HG03066 (cell line): ENCODE results near the gene FRZB.
"Not testable (repeated sequence)": the region's sequence is repeated elsewhere in the genome, so short reads cannot be mapped to it uniquely, and the experiment has no call there.

Experiments used
- ATAC-seq: cut with Tn5 transposase; IDR thresholded peaks from one replicate; pipeline ENCODE4 v1.9.1; 2021; ENCODE audit warnings: low read depth; ENCODE audit not compliant: unreplicated experiment

FRZB gene

DNA sequence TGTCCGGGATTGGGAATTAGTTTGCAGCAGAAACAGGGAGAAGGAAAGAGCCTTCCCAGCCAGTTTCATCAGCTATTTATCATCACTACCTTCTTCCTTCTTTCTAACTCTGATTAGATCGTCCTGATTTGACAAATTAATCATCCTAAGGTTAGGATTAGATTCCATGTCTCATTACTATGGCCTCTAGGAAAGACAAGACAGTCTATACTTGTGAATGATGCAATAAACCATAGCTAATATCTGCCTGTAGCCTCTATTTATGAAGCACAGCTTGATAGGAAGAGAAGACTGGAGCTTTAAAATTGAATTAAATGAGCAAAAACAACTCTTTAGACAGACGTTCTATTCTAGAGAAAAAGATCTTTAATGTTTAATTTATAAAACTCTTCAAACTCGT lies 25.2 kb upstream of the FRZB start:
- no peak for ATAC-seq

DNA sequence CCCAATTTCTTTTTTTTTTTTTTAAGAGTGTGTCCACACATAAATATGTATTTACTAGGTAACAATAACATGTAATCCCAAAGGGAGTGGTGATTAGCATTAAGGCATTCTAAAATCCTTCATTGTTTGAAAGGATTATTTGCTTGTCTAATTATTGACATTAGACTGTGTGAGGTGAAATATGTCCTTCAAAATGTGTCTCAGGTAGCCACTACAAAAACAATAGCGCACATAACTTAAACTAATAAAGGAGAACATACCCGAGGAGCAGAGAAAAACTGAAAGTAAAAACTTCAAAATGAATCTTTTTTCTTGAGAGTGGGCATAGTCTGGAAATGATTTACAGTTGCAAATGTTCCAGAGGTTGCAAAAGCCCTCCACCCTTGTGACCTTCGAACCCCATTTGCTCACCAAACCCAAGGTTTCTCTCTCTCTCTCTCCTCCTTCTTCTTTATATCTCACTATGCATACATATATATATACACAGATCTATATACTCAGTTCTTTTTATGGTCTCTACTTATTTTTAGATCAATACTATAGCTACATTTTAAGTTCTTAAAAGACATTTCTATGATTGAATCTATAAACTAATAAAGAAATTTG lies 24.4 kb upstream of the FRZB start:
- ATAC-seq, result no peak

DNA sequence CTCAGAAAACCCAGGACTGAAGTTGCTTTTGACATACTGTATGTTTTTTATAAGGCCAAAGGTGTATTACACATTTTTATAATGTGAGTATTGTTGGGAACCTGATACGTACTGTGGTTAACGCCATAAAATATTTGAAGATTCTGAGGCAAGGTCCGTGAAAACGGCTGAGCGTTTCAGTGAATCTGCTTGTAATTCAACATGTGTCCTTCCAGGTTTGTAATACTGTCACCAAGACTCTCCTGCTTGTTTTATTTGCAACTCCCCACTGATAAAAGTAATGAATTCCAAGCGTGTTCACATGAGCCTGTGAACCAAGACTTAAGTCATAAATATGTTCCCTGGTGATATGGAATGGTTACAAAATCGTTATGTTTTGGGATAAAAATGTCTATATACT lies 23.9 kb upstream of the FRZB start:
- ATAC-seq, result no peak

DNA sequence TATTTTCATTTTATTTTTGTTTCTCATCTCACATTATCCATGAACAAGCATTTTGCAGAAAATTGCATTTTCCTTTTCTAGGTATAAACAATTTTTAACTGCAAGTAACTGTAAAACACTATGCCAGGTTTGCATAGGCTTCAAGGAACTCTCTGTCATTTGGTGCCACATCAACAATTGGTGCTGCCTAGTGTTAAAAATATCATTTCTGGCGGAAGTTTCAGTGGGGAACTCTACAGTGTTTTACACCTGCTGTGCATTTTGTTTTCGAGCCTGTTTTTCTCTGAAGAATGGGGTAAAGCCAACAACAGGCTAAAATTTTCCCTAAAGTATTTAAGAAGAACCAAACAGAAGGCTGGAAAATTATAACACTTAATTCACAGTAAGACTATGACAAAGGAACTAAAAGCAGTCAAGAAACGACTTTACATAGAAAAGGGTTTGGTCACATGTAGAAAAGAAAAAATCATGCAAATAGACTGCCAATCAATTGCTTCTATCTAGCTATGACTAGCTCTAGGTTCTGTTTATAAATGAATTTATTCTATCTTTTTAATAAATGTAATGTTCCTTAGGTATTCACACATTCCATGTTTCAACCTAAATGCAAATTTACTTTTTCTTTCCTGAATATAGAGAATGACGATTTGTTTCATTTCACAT lies 21.4 kb upstream of the FRZB start:
- no peak for ATAC-seq

DNA sequence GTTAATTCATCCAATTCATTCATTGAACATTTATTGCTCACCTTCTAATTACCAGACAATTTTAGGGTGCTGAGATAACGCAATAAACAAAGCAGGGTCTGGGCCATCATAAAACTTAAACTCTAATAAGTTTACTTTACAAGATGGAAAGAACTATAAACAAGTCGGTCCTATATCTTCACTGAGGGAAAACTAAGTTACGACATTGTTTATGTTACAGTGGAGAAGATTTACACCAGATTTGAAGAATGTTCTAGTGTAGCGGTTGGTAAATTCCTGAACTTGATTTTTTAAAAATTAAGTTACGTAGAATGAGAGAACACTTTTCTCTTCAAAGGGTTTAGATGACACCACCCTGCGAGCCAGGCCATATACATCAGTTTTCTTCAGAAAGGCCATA lies 20.7 kb upstream of the FRZB start:
- no peak for ATAC-seq

DNA sequence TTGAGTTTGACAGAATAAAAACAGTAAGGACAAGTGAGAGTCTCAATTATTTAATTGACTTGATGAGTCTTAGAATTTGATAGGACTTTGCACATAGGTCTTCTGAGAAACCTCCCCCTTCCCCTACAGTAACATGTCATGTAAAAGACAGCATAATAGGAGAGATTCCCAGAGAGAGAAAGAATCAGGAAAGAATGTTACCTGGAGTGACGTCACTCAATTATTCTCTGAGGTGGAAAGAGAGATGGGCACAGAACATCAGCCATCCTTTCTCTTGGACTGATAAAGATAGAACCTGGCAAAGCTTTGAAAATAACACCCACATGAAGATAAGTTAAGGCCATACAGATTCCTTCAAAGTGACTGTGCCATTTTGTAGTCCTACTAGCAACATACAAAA lies 19.3 kb upstream of the FRZB start:
- ATAC-seq, result no peak

DNA sequence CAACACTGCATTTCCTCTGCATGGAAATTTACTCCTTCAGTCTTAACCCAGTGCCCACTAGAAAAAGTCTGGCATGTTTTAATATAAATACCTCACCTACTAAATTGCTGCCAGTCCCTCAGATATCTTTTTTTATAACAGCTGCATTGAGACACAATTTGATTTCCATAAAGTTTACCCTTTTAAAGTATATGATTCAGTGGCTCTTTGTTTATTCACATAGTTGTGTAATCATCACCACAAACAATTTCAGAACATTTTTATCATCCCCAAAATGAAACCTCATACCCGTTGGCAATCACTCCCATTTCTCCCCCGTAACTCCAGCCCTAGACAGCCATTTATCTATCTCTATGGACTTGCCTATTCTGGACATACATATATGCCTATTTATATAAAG lies 17.0 kb upstream of the FRZB start:
- ATAC-seq, result no peak

DNA sequence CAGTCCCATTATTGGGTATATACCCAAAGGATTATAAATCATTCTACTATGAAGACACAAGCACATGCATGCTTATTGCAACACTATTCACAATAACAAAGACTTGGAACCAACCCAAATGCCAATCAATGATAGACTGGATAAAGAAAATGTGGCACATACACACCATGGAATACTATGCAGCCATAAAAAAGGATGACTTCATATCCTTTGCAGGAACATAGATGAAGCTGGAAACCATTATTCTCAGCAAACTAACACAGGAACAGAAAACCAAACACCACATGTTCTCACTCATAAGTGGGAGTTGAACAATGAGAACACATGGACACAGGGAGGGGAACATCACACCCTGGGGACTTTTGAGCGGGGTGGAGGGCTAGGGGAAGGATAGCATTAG lies 13.7 kb upstream of the FRZB start:
- not testable (repeated sequence) for ATAC-seq

DNA sequence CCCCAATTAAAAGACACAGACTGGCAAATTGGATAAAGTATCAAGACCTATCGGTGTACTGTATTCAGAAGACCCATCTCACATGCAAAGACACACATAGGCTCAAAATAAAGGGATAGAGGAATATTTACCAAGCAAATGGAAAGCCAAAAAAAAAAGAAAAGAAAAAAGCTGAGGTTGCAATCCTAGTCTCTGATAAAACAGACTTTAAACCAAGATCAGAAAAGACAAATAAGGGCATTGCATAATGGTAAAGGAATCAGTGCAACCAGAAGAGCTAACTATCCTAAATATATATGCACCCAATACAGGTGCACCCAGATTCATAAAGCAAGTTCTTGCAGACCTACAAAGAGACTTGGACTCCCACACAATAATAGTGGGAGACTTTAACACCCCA lies 10.2 kb upstream of the FRZB start:
- not testable (repeated sequence) for ATAC-seq

DNA sequence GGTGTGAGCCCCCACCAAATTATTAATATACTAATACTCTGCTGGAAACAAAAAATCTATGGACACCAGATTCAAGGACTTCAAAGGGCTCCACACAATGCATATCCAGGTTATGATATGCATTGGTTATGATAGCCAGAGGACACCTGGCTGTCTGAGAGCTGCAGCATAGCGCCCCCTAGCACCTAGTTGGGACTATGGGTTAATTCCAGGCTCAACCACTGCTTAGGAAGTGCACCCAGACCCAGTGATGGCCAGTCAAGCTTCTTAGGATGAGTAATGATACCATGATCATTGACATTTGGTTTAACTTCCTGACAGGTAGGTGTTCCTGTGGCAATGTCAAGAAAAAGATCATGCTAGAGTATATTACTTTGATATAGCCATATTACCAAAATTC lies 3.8 kb upstream of the FRZB start:
- no peak for ATAC-seq

DNA sequence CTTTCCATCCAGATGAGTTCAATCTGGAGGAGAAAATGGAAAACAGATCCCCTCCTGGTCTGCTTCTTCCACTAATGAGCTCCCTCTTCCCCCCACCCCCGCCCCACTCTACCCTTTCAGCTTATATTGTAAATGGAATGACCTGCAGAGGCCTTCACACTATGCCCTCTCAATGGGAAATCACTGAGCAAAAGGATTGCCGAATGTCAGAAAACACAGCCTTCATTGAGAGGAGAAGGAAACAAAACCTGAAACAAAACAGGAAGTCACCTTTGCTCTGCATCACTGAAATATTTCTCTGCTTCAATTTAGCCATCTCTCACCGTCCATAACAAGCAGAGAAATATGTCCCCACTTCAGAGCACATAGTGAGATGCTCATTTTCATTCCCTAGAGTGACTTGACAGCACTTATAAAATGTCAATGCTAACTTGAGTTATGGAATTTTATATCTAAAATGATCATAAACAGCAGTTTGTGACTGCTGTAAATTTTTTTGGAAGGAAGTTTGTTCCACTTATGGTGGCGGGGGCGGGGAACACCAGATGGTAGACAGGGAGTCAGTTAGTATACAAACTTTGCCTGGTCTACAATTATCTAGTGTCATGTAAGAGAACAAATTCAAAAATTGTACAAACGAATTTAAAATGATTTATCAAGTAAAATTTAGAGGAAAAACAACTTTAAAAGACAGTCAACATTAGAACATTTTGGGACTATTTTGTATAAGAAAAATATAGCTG lies 1.8 kb upstream of the FRZB start:
- no peak for ATAC-seq

DNA sequence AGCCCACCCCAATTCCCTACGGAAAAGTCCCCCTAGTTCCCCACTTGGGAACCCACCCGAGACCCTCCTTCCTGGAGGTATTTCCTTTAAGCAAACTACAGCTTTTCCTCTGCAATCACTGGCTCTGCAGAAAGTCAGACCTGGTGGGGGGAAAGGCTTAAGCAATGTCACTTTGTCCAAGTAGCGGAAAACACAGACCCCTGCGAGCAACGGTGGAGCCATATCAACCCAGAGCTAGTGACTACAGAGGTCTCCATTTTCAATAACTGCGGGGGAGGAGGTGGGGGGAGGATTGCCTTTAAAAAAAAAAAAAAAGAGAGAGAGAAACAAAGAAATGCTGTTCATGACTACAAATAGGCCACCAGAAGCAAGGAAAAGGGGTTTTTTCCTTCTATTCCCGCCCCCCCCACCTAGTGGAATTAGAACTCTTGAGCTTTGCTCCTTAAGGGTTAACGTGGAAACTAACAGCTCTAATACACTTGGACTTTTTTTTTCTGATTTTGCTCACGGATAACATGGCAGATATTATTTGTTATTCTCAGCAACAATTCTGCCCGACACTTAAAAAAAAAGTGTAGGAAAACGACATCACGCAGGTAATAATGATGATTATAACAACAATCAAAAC lies 1.1 kb upstream of the FRZB start:
- ATAC-seq, result no peak

DNA sequence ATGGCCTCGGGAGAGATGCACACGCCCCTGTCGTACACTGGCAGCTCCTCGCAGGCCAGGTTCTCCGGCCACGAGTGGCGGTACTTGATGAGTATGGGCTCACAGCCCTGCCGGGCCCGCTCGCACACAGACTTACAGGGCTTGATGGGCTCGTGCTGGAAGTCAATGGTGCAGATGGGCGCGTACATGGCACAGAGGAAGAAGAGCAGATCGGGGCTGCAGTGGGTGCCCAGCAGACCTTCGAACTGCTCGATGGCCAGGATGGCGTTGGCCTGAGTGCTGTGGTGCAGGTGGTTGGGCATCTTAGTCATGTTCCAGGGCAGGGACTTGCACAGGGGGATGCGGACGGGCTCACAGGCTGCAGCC lies 359 bp downstream of the FRZB start:
- no peak for ATAC-seq

DNA sequence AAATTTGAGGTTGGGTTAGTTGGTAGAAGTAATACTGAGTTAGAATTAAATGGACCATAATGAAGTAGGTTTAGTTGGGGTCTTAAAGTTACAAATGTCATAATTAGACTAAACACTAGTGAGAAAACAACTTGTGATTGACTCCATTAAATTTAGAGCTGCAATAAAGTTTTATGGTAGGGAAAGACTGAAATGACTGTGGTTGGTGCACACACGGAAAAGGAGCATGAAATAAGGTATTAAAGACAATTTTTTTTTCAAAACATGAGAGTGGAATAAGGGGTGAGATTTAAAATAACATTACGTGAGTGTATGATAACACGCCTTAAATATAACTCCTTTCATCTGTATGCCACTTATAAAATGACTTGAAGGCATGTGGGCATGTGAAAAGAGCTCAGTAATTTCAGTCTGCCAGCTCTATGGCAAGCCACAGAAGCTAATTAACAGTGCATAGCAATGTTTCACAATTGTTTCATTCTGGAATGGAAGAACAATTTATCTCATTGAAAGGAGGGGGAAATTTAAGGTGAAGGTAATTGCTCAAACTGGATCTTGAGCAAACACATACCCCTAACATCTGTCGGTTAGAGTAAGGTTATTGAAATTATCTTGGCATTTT lies 1.4 kb downstream of the FRZB start:
- no peak for ATAC-seq

DNA sequence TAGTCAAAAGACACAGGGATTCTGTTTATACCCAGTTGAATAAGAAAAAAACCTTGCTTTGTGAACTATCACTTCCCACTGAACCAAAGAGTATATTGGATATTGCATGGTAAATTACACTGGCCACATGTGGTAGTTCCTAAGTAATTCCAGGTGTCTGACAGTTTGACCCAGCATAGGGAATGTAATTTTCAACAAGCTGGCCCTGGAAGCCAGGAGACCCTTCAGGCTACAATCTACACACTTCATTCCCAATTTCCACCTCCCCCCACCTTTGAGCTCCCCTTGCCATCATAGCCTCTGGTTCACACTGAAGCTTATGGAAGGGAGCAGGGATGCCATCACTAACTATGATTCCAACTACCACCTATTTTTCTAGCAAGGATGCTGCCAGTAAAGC lies 2.8 kb downstream of the FRZB start:
- no peak for ATAC-seq

DNA sequence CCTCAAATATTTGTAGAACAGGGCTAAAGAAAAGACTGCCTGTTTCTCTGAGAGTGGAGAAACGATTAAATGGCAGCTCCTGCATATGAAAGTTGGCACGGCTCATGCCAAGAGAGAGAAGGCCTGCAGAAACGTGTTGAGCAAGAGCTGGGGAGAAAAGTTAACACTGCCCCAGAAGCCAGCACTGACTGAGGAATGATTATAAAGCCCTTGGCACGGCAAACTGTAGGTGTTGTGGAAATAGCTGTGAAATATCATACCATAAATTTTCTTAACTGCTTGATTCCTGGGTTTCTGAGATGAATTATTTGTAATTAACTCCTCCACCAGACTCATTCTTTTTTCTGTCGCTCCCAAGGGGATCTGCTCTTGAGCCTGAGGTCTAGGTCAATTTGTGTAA lies 4.3 kb downstream of the FRZB start:
- no peak for ATAC-seq

DNA sequence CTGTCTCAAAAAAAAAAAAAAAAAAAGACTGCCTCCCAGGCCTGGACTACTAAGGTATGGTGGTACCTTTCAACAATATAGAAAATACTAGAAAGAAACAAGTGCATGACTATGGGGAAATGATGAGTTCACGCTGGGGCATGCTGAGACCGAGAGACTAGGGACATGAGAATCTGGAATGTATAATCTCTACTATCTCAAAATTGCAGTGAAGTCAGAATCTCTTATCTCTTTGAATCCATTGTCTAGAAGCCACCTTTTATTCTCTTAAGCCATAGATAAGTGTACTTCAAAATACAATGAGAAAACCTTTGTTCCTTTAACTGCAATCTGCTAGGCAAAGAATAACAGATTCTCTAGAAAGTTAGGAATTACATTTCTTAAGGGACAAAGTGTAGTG lies 5.6 kb downstream of the FRZB start:
- no peak for ATAC-seq

DNA sequence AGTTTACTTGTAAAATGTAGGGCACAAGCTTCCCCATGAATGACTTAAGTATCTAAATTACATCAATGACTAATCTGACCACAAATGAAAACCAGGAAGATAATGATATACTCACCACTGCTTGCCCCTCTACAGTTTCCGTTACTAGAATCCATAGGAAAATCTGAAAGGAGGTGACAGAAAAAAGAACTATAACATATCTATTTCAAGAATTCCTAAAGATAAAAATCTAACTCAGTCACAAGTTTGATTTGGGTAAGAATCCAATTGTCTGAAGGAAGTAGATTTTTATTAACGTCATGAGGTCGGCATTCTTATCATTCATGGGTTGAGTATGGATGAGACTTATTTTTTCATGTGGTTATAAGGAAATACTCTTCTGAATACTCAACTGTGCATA lies 7.8 kb downstream of the FRZB start:
- ATAC-seq, result no peak

DNA sequence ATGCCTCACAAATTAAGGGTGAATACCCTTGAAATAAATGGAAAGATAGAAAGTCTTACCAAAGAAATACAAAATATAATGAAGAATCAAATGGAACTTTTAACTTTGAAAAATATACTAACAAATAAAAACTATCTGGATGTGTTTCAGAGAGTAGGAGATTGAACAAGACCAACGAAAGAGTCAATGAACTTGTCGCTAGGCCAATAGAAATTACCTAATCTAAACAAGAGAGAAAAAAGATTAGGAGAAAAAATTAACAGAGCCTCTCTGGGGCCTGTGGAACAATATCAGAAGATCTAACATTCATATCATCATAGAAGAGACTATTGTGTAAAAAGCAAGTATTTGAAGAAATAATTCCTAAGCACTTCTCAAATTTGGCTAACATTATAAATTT lies 11.1 kb downstream of the FRZB start:
- ATAC-seq, result no peak

DNA sequence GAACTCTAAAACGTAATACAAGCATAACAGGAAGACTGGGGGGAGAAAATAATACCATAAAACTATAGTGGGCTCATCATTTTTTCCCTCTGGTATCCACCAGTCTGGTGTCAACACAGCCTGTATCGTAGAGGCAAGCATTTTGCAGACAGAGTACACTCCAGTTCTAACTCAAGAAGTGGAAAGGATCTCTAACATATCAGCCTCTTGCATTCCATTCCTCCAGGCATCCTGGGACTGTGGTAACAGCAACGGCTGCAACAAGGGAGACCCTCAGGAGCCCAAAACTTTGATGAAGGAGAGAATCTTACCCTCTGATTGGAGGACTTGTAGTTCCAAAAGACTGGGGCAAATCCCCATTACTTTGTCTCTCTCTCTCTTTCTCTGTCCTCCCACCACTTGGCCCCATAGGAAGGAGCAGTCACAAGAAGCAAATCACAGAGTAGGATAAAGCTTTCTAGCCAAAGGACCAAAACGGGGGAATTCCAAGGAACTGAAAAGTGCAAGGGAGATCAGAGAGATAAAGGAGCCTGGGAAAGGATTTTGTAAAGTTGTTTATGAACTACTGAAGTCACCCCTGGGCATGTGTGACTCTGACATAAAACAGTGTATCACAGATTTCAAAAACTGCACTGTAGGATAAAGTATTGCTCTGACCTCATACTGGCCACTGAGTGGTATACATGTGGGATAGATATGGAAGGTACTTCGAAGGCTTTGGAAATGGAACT lies 11.9 kb downstream of the FRZB start:
- no peak for ATAC-seq

DNA sequence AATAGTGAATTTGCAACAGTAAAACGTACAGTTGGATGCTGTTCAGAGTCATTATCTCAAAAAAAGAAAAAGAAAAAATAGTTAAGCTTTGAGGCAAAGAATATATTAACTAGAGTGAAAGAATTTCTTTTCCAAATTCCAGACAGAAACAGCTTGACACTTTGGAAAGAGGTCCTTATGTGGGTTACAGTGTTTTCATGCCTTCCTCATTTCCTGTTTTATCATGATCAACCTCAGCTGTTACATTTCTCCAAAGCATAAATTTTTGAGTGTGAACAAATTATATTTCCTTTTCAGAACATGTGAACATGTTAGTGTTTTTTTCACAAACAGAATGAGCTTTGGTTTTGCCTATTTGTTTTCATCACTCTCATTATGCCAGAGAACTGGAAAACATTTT lies 13.6 kb downstream of the FRZB start:
- no peak for ATAC-seq
